Measurements from ENCODE around the gene YWHAG.
A peak's percentile ranks its signal among the peaks of the same experiment; 100 is the strongest.
"Not testable (repeated sequence)": the region's sequence is repeated elsewhere in the genome, so short reads cannot be mapped to it uniquely, and the experiment has no call there.

YWHAG gene

GRCh38 chr7:76303202-76304147 is 55.3 kb downstream of the YWHAG start:
- DNase-seq (ENCODE audit: extremely low spot score, insufficient read length, low read depth): peak; percentile 75
- FAIRE-seq: peak; percentile 83

- peak; percentile 55 for FAIRE-seq
These were observed 56.2 kb downstream of the YWHAG start, which contains the start of gene HSPB1 for GRCh38 chr7:76302347-76303201. Gene HSPB1 (plus strand): TSS chr7:76302673. CDS start chr7:76302713, 40 bp downstream.

GRCh38 chr7:76301000-76301399 is 57.8 kb downstream of the YWHAG start:
- DNase-seq (ENCODE audit: extremely low spot score, insufficient read length, low read depth) (no peak), FAIRE-seq (no peak)

More at GRCh38 chr7:76302347-76303201, 56.2 kb downstream of the YWHAG start, which contains the start of gene HSPB1:
- DNase-seq (ENCODE audit: extremely low spot score, insufficient read length, low read depth): peak; percentile 40

- no peak for DNase-seq (ENCODE audit: extremely low spot score, insufficient read length, low read depth)
- FAIRE-seq: no peak
These were observed 58.5 kb downstream of the YWHAG start for GRCh38 chr7:76300166-76300731.

- FAIRE-seq: no peak
- DNase-seq (ENCODE audit: extremely low spot score, insufficient read length, low read depth): no peak
These were observed 61.7 kb downstream of the YWHAG start for GRCh38 chr7:76296743-76297740.

DNA sequence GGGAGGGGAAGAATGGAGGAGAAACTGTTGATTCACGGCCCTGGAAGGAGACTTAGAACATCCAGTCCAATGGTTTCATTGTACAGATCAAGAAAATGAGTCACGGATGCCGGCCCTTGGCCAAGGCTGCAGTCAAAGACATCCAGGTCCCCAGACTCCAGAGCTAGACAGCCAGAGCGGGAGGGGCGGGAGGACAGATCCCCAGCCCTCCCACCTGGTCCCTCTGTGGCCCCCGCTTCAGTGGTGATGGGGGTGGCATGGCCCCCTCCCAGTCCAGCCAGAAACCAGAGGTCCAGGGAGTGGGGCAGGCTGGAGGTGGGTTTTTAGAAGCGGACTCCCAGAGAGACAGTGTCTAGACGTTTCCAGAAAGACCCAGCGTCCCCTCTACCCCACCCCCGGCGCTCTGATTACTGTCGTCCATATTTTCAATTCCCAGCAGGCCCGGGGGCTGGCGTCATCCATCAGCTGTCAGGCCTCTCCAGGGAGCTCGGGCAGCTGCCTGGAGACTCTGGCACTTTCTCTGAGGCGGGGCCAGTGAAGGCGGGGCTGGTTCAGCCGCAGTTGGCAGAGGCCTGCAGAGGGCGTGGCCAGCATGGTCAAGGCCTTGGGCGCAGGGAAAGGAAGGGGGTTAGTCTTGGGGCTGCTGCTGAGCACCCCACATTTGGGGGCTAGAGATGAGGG is 64.3 kb downstream of the YWHAG start:
- DNase-seq (ENCODE audit: extremely low spot score, insufficient read length, low read depth) (no peak), FAIRE-seq (no peak)

GRCh38 chr7:76293407-76293901 is 65.3 kb downstream of the YWHAG start:
- FAIRE-seq: no peak
- DNase-seq (ENCODE audit: extremely low spot score, insufficient read length, low read depth): no peak

DNA sequence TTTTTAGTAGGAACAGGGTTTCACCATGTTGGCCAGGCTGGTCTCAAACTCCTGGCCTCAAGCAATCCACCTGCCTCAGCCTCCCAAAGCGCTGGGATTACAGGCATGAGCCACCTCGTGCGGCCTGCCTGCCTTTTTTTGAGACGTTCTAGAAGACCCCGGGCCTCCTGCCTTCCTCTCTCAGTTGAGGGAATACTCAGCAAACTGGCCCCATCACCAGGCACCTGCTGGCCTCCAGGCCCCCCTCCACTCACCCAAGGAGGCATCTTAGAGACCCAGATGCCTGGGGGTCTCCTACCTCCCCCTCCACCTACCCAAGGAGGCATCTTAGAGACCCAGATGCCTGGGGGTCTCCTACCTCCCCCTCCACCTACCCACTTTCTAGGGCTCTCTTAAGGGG is 65.9 kb downstream of the YWHAG start:
- not testable (repeated sequence) for FAIRE-seq; DNase-seq (ENCODE audit: extremely low spot score, insufficient read length, low read depth)

DNA sequence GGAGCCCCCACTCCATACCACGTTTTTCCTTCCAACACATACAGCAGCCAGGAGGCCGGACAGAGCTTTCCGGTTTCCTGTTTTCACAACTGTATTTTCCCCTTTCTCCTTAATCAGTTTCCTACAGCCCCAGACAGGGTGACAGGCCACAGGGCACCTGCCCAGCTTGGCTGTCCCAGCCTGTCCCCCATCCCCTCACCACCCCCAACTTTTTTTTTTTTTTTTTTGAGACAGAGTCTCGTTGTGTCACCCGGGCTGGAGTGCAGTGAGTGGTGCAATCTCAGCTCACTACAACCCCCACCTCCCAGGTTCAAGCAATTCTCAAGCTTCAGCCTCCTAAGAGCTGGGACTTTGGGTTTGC is 66.6 kb downstream of the YWHAG start:
- no peak for DNase-seq (ENCODE audit: extremely low spot score, insufficient read length, low read depth)
- FAIRE-seq: no peak

- peak; percentile 83 for FAIRE-seq
These were observed 67.2 kb downstream of the YWHAG start for GRCh38 chr7:76291351-76292212.

DNA sequence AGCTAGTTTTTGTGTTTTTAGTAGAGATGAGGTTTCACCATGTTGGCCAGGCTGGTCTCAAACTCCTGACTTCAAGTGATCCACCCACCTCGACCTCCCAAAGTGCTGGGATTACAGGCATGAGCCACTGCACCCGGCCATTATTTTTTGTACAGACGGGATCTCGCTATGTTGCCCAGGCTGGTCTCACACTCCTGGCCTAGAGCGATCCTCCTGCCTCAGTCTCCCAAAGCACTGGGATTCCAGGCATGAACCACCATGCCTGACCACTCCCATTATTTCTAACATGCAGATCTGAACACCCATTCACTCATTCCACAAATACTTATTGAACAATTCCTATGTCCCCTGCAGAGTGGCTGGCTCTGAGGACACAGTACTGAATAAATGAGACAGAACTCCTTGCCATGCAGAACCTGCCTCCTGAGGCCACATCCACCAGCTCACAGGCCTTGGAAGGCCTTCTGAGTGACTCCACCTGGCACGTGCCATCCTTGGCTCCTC is 67.9 kb downstream of the YWHAG start:
- FAIRE-seq; DNase-seq (ENCODE audit: extremely low spot score, insufficient read length, low read depth): not testable (repeated sequence)

More at GRCh38 chr7:76291351-76292212, 67.2 kb downstream of the YWHAG start:
- DNase-seq (ENCODE audit: extremely low spot score, insufficient read length, low read depth): peak; percentile 72

GRCh38 chr7:76286842-76287403 is 71.9 kb downstream of the YWHAG start:
- DNase-seq (ENCODE audit: extremely low spot score, insufficient read length, low read depth) (no peak), FAIRE-seq (no peak)

DNA sequence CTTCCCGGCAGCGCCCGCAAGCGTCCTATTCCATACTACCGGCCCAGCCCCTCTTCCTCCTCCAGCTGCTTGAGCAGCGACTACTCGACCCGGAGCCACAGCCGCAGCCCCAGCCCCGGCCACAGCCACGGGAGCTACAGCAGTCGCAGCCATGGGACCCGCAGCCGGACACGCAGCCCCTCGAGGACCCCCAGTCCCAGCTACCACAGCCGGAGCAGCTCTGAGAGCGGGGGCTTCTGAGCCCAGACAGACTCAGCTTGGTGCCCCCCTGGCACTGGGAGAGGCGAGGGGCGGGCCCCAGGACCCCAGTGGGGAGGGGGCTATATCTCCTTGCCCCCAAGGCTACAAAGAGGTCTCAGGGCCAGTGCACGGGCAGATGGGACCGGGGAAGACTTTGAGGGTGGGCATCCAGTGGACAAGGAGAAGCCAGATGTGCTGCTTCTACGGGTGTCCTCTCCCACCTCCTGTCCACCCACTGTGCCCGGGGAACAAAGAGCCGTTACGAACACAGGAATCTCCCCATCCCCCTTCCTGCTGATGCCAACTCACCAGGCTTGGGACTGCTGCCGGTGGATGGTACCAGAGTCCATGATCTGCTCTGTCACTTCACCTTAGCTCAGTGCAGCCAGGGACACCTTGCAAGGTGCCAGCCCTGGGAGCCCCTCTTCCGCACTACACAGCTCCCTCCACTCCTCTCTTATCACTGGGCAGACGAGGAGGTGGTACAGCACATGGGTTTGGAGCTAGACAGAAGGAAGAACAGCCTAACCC is 73.0 kb downstream of the YWHAG start:
- DNase-seq (ENCODE audit: extremely low spot score, insufficient read length, low read depth): no peak
- no peak for FAIRE-seq

DNA sequence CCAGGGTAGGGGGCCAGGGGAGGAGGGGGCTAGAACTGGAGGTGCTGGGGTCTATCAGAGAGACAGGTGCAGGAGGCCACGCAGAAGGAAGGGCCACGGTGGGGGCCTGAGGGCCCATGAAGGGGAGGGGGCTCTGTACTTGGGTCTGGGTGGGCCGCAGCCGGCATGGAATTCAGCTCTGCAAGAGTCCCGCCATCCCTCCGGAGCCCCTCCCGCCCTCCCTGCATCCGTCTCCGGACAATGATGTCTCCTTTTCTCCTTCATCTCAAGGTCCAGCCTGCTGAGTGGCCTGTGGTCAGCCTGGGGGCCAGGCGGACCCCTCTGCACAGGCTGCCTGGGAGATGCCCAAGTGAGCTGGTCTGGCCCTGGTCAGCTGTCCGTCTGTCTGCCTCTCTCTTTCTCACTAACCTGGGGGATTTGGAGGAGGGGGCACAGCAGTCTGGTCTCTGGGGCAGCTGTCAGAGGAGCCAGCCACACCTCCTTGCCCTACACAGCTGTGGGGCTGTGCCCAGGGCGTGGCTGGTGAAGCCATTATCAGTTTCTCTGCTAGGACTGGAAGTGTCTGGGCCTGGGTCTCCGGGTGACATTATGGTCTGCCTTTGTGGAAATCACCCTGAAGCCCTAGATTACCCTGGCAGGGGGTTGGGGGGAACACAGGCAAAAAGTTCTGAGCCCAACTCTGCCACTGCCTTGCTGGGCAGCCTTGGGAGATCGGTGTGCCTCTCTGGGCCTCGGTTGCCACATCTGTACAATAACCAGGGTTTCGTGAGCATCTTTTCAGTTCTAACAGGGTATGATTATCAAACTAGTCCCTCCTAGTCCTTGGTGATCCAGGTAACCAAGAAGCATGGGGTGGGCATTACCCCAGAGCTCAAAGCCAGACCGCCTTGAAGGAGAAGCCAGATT is 75.3 kb downstream of the YWHAG start:
- FAIRE-seq (no peak), DNase-seq (ENCODE audit: extremely low spot score, insufficient read length, low read depth) (no peak)

Measured in GM18507 (cell line).